ENCODE results near the gene MTMR1. TPM values are rescaled to one million over a fixed set of nuclear protein-coding genes. Genes with fewer than 3 reads are reported as not detected.

MTMR1 gene
- total RNA-seq, 1 donor from 2014 or later = 28.4 TPM

GRCh38 chrX:150772150-150772970 lies 79.2 kb downstream of the MTMR1 start:
- TF ChIP-seq CTCF (IDR thresholded peaks at IDR 0.05; ENCODE audit: unreplicated experiment) = peak; percentile 86
- no peak overlapping the region for H3K27ac Mint-ChIP-seq

GRCh38 chrX:150773117-150773516 lies 79.9 kb downstream of the MTMR1 start:
- Mint-ChIP-seq H3K27me3 (no peaks in the 10 kb centered on the region), H3K27ac (no peak overlapping the region), H3K9me3 (ENCODE audit: low read depth) (no peaks in the 10 kb centered on the region), H3K4me3 (ENCODE audit: low read depth) (no peak overlapping the region), H3K36me3 (ENCODE audit: insufficient read depth) (peaks cover 11% of the 10 kb centered on the region), H3K4me1 (ENCODE audit: low read depth) (no peaks in the 10 kb centered on the region)
- DNase-seq (ENCODE audit: low spot score, unreplicated experiment) = no peak
- no peak for TF ChIP-seq CTCF (IDR thresholded peaks at IDR 0.05; ENCODE audit: unreplicated experiment)

More at GRCh38 chrX:150772150-150772970, 79.2 kb downstream of the MTMR1 start:
- H3K27me3 Mint-ChIP-seq = no peaks in the 10 kb centered on the region
- no peaks in the 10 kb centered on the region for H3K9me3 Mint-ChIP-seq (ENCODE audit: low read depth)
- no peaks in the 10 kb centered on the region for H3K4me1 Mint-ChIP-seq (ENCODE audit: low read depth)
- H3K4me3 Mint-ChIP-seq (ENCODE audit: low read depth) = no peak overlapping the region
- peaks cover 11% of the 10 kb centered on the region for H3K36me3 Mint-ChIP-seq (ENCODE audit: insufficient read depth)
- DNase-seq (ENCODE audit: low spot score, unreplicated experiment) = peak; percentile 86

- peaks cover 11% of the 10 kb centered on the region for H3K36me3 Mint-ChIP-seq (ENCODE audit: insufficient read depth)
- H3K9me3 Mint-ChIP-seq (ENCODE audit: low read depth) = no peaks in the 10 kb centered on the region
- H3K27me3 Mint-ChIP-seq = no peaks in the 10 kb centered on the region
- no peak overlapping the region for H3K27ac Mint-ChIP-seq
- no peak for DNase-seq (ENCODE audit: low spot score, unreplicated experiment)
- H3K4me1 Mint-ChIP-seq (ENCODE audit: low read depth) = no peaks in the 10 kb centered on the region
- no peak overlapping the region for H3K4me3 Mint-ChIP-seq (ENCODE audit: low read depth)
- no peak for TF ChIP-seq CTCF (IDR thresholded peaks at IDR 0.05; ENCODE audit: unreplicated experiment)
Observed at GRCh38 chrX:150773634-150774033, 80.4 kb downstream of the MTMR1 start.

- no peaks in the 10 kb centered on the region for H3K27me3 Mint-ChIP-seq
- peaks cover 11% of the 10 kb centered on the region for H3K36me3 Mint-ChIP-seq (ENCODE audit: insufficient read depth)
- H3K4me1 Mint-ChIP-seq (ENCODE audit: low read depth) = no peaks in the 10 kb centered on the region
- DNase-seq (ENCODE audit: low spot score, unreplicated experiment) = no peak
- H3K9me3 Mint-ChIP-seq (ENCODE audit: low read depth) = no peaks in the 10 kb centered on the region
- H3K27ac Mint-ChIP-seq = no peak overlapping the region
- no peak overlapping the region for H3K4me3 Mint-ChIP-seq (ENCODE audit: low read depth)
- TF ChIP-seq CTCF (IDR thresholded peaks at IDR 0.05; ENCODE audit: unreplicated experiment) = no peak
Observed at GRCh38 chrX:150774798-150775568, 81.8 kb downstream of the MTMR1 start.

- Mint-ChIP-seq H3K27ac (no peak overlapping the region), H3K4me3 (ENCODE audit: low read depth) (no peak overlapping the region), H3K4me1 (ENCODE audit: low read depth) (no peaks in the 10 kb centered on the region), H3K9me3 (ENCODE audit: low read depth) (no peaks in the 10 kb centered on the region), H3K36me3 (ENCODE audit: insufficient read depth) (peaks cover 11% of the 10 kb centered on the region), H3K27me3 (no peaks in the 10 kb centered on the region)
- no peak for DNase-seq (ENCODE audit: low spot score, unreplicated experiment)
- TF ChIP-seq CTCF (IDR thresholded peaks at IDR 0.05; ENCODE audit: unreplicated experiment) = no peak
Observed at GRCh38 chrX:150775569-150776350, 82.6 kb downstream of the MTMR1 start.
